ENCODE measurements around the gene SCN3A.
A peak's percentile ranks its signal among the peaks of the same experiment; 100 is the strongest.

SCN3A gene

GRCh38 chr2:165074884-165075283 is 129.0 kb downstream of the SCN3A start:
- H3K36me3 ChIP-seq (replicated peaks) = no peaks in the 10 kb centered on the region

GRCh38 chr2:165074323-165074722 is 129.5 kb downstream of the SCN3A start:
- Histone ChIP-seq H3K9me3 (no peaks in the 10 kb centered on the region), H3K4me1 (peaks cover 6% of the 10 kb centered on the region; the same call in 1 of the 2 replicates), H3K36me3 (replicated peaks) (no peaks in the 10 kb centered on the region), H3K4me3 (no peak overlapping the region), H3K27me3 (ENCODE audit: low read depth) (no peaks in the 10 kb centered on the region)
- in situ Hi-C loops (cut with MboI; ENCODE audit: low sequenced_read_pairs) = no loop called here
- no peak for DNase-seq (ENCODE audit: low spot score in 2 of 2)

More at GRCh38 chr2:165074884-165075283, 129.0 kb downstream of the SCN3A start:
- in situ Hi-C loops (cut with MboI; ENCODE audit: low sequenced_read_pairs) = no loop called here
- peaks cover 5% of the 10 kb centered on the region; the same call in 1 of the 2 replicates for H3K4me1 ChIP-seq
- DNase-seq (ENCODE audit: low spot score in 2 of 2) = no peak
- no peaks in the 10 kb centered on the region for H3K9me3 ChIP-seq
- no peaks in the 10 kb centered on the region for H3K27me3 ChIP-seq (ENCODE audit: low read depth)
- no peak overlapping the region for H3K4me3 ChIP-seq

GRCh38 chr2:165070076-165070475 is 133.8 kb downstream of the SCN3A start:
- Histone ChIP-seq H3K27me3 (ENCODE audit: low read depth) (no peaks in the 10 kb centered on the region), H3K4me1 (peaks cover 28% of the 10 kb centered on the region), H3K4me3 (no peak overlapping the region), H3K36me3 (replicated peaks) (no peaks in the 10 kb centered on the region), H3K9me3 (no peaks in the 10 kb centered on the region)
- peak; percentile 62 to 69 for DNase-seq (ENCODE audit: low spot score in 2 of 2)
- in situ Hi-C loops (cut with MboI; ENCODE audit: low sequenced_read_pairs) = no loop called here

GRCh38 chr2:165069151-165069550 is 134.7 kb downstream of the SCN3A start:
- DNase-seq (ENCODE audit: low spot score in 2 of 2) = no peak
- H3K9me3 ChIP-seq = no peaks in the 10 kb centered on the region
- no peaks in the 10 kb centered on the region for H3K36me3 ChIP-seq (replicated peaks)
- H3K4me1 ChIP-seq = peaks cover 28% of the 10 kb centered on the region
- H3K4me3 ChIP-seq = no peak overlapping the region
- no peaks in the 10 kb centered on the region for H3K27me3 ChIP-seq (ENCODE audit: low read depth)
- in situ Hi-C loops (cut with MboI; ENCODE audit: low sequenced_read_pairs) = no loop called here

GRCh38 chr2:165068487-165068757 is 135.4 kb downstream of the SCN3A start:
- H3K4me1 ChIP-seq = peaks cover 28% of the 10 kb centered on the region
- no peak for DNase-seq (ENCODE audit: low spot score in 2 of 2)
- no peaks in the 10 kb centered on the region for H3K36me3 ChIP-seq (replicated peaks)
- in situ Hi-C loops (cut with MboI; ENCODE audit: low sequenced_read_pairs) = no loop called here
- H3K27me3 ChIP-seq (ENCODE audit: low read depth) = no peaks in the 10 kb centered on the region
- H3K4me3 ChIP-seq = no peak overlapping the region; the same call in 1 of the 2 replicates
- H3K9me3 ChIP-seq = no peaks in the 10 kb centered on the region

- no peak overlapping the region; the same call in 1 of the 2 replicates for H3K4me3 ChIP-seq
- H3K4me1 ChIP-seq = peaks cover 28% of the 10 kb centered on the region
- H3K36me3 ChIP-seq (replicated peaks) = no peaks in the 10 kb centered on the region
- in situ Hi-C loops (cut with MboI; ENCODE audit: low sequenced_read_pairs) = no loop called here
- H3K9me3 ChIP-seq = no peaks in the 10 kb centered on the region
- H3K27me3 ChIP-seq (ENCODE audit: low read depth) = no peaks in the 10 kb centered on the region
- DNase-seq (ENCODE audit: low spot score in 2 of 2) = peak; percentile 94 to 95
Measured at GRCh38 chr2:165067643-165068486, 136.0 kb downstream of the SCN3A start.

- Histone ChIP-seq H3K4me1 (peaks cover 22% of the 10 kb centered on the region), H3K36me3 (replicated peaks) (no peaks in the 10 kb centered on the region), H3K27me3 (ENCODE audit: low read depth) (no peaks in the 10 kb centered on the region), H3K9me3 (no peaks in the 10 kb centered on the region), H3K4me3 (no peak overlapping the region)
- in situ Hi-C loops (cut with MboI; ENCODE audit: low sequenced_read_pairs) = no loop called here
- no peak for DNase-seq (ENCODE audit: low spot score in 2 of 2)
Measured at GRCh38 chr2:165064743-165065142, 139.1 kb downstream of the SCN3A start.

GRCh38 chr2:165060411-165060810 is 143.4 kb downstream of the SCN3A start:
- DNase-seq (ENCODE audit: low spot score in 2 of 2) = no peak
- in situ Hi-C loops (cut with MboI; ENCODE audit: low sequenced_read_pairs) = no loop called here
- H3K27me3 ChIP-seq (ENCODE audit: low read depth) = no peaks in the 10 kb centered on the region

GRCh38 chr2:165058476-165059265 is 145.2 kb downstream of the SCN3A start:
- H3K4me3 ChIP-seq = no peak overlapping the region
- in situ Hi-C loops (cut with MboI; ENCODE audit: low sequenced_read_pairs) = no loop called here
- no peaks in the 10 kb centered on the region for H3K36me3 ChIP-seq (replicated peaks)
- H3K27me3 ChIP-seq (ENCODE audit: low read depth) = no peaks in the 10 kb centered on the region
- no peaks in the 10 kb centered on the region for H3K4me1 ChIP-seq
- no peak for DNase-seq (ENCODE audit: low spot score in 2 of 2)
- H3K9me3 ChIP-seq = no peaks in the 10 kb centered on the region

More at GRCh38 chr2:165060411-165060810, 143.4 kb downstream of the SCN3A start:
- Histone ChIP-seq H3K9me3 (no peaks in the 10 kb centered on the region), H3K36me3 (replicated peaks) (no peaks in the 10 kb centered on the region), H3K4me1 (no peaks in the 10 kb centered on the region), H3K4me3 (no peak overlapping the region)

- DNase-seq (ENCODE audit: low spot score in 2 of 2) = no peak
- in situ Hi-C loops (cut with MboI; ENCODE audit: low sequenced_read_pairs) = no loop called here
- no peak overlapping the region for H3K4me3 ChIP-seq
- no peaks in the 10 kb centered on the region for H3K4me1 ChIP-seq
- no peaks in the 10 kb centered on the region for H3K9me3 ChIP-seq
- H3K36me3 ChIP-seq (replicated peaks) = no peaks in the 10 kb centered on the region
- no peaks in the 10 kb centered on the region for H3K27me3 ChIP-seq (ENCODE audit: low read depth)
Measured at GRCh38 chr2:165057931-165058330, 145.9 kb downstream of the SCN3A start.

GRCh38 chr2:165057308-165057707 is 146.5 kb downstream of the SCN3A start:
- Histone ChIP-seq H3K9me3 (no peaks in the 10 kb centered on the region), H3K4me1 (no peaks in the 10 kb centered on the region), H3K27me3 (ENCODE audit: low read depth) (no peaks in the 10 kb centered on the region), H3K4me3 (no peak overlapping the region), H3K36me3 (replicated peaks) (no peaks in the 10 kb centered on the region)
- no peak for DNase-seq (ENCODE audit: low spot score in 2 of 2)
- in situ Hi-C loops (cut with MboI; ENCODE audit: low sequenced_read_pairs) = no loop called here

- Histone ChIP-seq H3K36me3 (replicated peaks) (no peaks in the 10 kb centered on the region), H3K4me1 (no peaks in the 10 kb centered on the region), H3K27me3 (ENCODE audit: low read depth) (no peaks in the 10 kb centered on the region), H3K9me3 (no peaks in the 10 kb centered on the region), H3K4me3 (no peak overlapping the region)
- DNase-seq (ENCODE audit: low spot score in 2 of 2) = no peak
- in situ Hi-C loops (cut with MboI; ENCODE audit: low sequenced_read_pairs) = no loop called here
Measured at GRCh38 chr2:165056564-165056963, 147.3 kb downstream of the SCN3A start.

- Histone ChIP-seq H3K9me3 (no peaks in the 10 kb centered on the region), H3K27me3 (ENCODE audit: low read depth) (no peaks in the 10 kb centered on the region), H3K36me3 (replicated peaks) (no peaks in the 10 kb centered on the region), H3K4me1 (no peaks in the 10 kb centered on the region), H3K4me3 (no peak overlapping the region)
- in situ Hi-C loops (cut with MboI; ENCODE audit: low sequenced_read_pairs) = no loop called here
- DNase-seq (ENCODE audit: low spot score in 2 of 2) = no peak
Measured at GRCh38 chr2:165055082-165055851, 148.6 kb downstream of the SCN3A start.

Data from HAP-1 (cell line).